ENCODE data around the gene SLC6A9. TPM values are rescaled to one million over a fixed set of nuclear protein-coding genes. Genes with fewer than 3 reads are reported as not detected.

Gene SLC6A9
- total RNA-seq, 1 donor from 2014 or later: 24.3 TPM

DNA sequence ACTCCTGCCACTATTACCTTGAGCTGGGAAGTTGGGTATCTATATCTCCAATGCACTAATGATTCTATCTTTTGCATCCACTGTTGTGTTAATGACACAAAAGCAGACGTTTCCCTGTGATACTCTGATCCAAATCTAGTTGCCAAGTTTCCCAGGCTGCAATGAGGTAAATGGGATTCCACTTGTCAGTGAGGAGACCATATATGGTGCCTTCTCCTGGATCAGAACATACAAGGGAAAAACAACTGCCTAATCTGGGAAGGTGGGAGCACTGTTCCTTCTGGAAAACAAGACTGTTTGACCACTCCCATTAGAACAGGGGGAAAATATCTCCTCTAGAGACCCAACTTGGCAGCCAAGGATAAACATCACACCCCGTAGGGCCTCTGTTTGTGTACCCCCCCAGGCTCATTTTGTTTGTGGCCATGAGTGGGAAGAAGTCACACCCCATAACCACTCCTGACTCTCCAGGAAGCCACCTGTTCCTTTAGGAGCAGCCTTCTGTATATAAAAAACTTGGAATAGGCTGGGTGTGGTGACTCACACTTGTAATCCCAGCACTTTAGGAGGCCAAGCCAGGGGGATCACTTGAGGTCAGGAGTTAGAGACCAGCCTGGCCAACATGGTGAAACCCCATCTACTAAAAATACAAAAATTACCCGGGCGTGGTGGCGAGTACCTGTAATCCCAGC is 28.5 kb upstream of the SLC6A9 start:
- Histone ChIP-seq H3K36me3 (no peaks in the 10 kb centered on the region), H3K4me3 (no peak overlapping the region), H3K27me3 (no peaks in the 10 kb centered on the region), H3K9me3 (no peaks in the 10 kb centered on the region), H3K4me1 (peaks cover 8% of the 10 kb centered on the region), H3K27ac (no peak overlapping the region)
- intact Hi-C loops (cut with DNase I): no loop called here
- DNase-seq (ENCODE audit: extremely low spot score in 2 of 2): no peak
- TF ChIP-seq POLR2AphosphoS5 (IDR thresholded peaks at IDR 0.05; ENCODE audit: insufficient read depth in 1 of 2, low read depth in 1 of 2) (no peak), POLR2A (IDR thresholded peaks at IDR 0.05) (no peak)
- TF ChIP-seq, protein P1, sequence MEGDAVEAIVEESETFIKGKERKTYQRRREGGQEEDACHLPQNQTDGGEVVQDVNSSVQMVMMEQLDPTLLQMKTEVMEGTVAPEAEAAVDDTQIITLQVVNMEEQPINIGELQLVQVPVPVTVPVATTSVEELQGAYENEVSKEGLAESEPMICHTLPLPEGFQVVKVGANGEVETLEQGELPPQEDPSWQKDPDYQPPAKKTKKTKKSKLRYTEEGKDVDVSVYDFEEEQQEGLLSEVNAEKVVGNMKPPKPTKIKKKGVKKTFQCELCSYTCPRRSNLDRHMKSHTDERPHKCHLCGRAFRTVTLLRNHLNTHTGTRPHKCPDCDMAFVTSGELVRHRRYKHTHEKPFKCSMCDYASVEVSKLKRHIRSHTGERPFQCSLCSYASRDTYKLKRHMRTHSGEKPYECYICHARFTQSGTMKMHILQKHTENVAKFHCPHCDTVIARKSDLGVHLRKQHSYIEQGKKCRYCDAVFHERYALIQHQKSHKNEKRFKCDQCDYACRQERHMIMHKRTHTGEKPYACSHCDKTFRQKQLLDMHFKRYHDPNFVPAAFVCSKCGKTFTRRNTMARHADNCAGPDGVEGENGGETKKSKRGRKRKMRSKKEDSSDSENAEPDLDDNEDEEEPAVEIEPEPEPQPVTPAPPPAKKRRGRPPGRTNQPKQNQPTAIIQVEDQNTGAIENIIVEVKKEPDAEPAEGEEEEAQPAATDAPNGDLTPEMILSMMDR (IDR thresholded peaks at IDR 0.05): no peak

GRCh38 chr1:44059212-44059611 is 27.9 kb upstream of the SLC6A9 start:
- Histone ChIP-seq H3K27ac (no peak overlapping the region), H3K9me3 (no peaks in the 10 kb centered on the region), H3K4me3 (no peak overlapping the region), H3K27me3 (no peaks in the 10 kb centered on the region), H3K36me3 (no peaks in the 10 kb centered on the region), H3K4me1 (peaks cover 8% of the 10 kb centered on the region)
- DNase-seq (ENCODE audit: extremely low spot score in 2 of 2): no peak
- TF ChIP-seq POLR2AphosphoS5 (IDR thresholded peaks at IDR 0.05; ENCODE audit: insufficient read depth in 1 of 2, low read depth in 1 of 2) (no peak), POLR2A (IDR thresholded peaks at IDR 0.05) (no peak)
- TF ChIP-seq, protein P1 (IDR thresholded peaks at IDR 0.05): no peak
- intact Hi-C loops (cut with DNase I): no loop called here

DNA sequence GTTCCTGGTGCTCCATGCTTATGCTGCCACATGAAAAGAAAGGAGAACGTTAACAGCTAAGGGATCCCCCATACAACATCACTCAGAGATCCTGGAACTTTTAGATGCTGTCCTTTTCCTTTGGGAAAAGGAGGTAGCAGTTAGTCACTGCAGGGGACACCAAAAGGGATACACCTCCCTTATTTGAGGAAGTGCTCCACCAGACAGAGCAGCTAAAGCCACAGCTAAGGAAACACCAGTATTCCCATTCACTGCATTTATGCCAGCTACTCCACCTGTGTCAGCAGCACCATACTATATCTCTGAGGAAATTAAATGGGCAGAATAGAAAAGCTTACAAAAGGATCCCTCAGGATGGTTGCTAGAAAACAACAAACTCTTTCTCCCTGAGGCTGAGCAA is 26.0 kb upstream of the SLC6A9 start:
- intact Hi-C loops (cut with DNase I): no loop called here
- no peak overlapping the region for H3K27ac ChIP-seq
- no peaks in the 10 kb centered on the region for H3K9me3 ChIP-seq

GRCh38 chr1:44053394-44053793 is 22.1 kb upstream of the SLC6A9 start:
- Histone ChIP-seq H3K27me3 (no peaks in the 10 kb centered on the region), H3K36me3 (no peaks in the 10 kb centered on the region), H3K4me1 (no peaks in the 10 kb centered on the region), H3K27ac (no peak overlapping the region), H3K4me3 (no peak overlapping the region), H3K9me3 (no peaks in the 10 kb centered on the region)
- no peak for DNase-seq (ENCODE audit: extremely low spot score in 2 of 2)
- TF ChIP-seq POLR2A (IDR thresholded peaks at IDR 0.05) (no peak), POLR2AphosphoS5 (IDR thresholded peaks at IDR 0.05; ENCODE audit: insufficient read depth in 1 of 2, low read depth in 1 of 2) (no peak)
- TF ChIP-seq, protein P1 (IDR thresholded peaks at IDR 0.05): no peak
- intact Hi-C loops (cut with DNase I): no loop called here

More for the DNA sequence above, 26.0 kb upstream of the SLC6A9 start:
- no peaks in the 10 kb centered on the region for H3K36me3 ChIP-seq
- H3K4me1 ChIP-seq: peaks cover 8% of the 10 kb centered on the region
- no peak overlapping the region for H3K4me3 ChIP-seq
- DNase-seq (ENCODE audit: extremely low spot score in 2 of 2): no peak
- H3K27me3 ChIP-seq: no peaks in the 10 kb centered on the region
- TF ChIP-seq POLR2AphosphoS5 (IDR thresholded peaks at IDR 0.05; ENCODE audit: insufficient read depth in 1 of 2, low read depth in 1 of 2): no peak
- TF ChIP-seq, protein P1 (IDR thresholded peaks at IDR 0.05): no peak
- TF ChIP-seq POLR2A (IDR thresholded peaks at IDR 0.05): no peak

- Histone ChIP-seq H3K36me3 (no peaks in the 10 kb centered on the region), H3K27ac (no peak overlapping the region), H3K4me3 (no peak overlapping the region), H3K4me1 (no peaks in the 10 kb centered on the region), H3K9me3 (no peaks in the 10 kb centered on the region), H3K27me3 (no peaks in the 10 kb centered on the region)
- DNase-seq (ENCODE audit: extremely low spot score in 2 of 2): no peak
- intact Hi-C loops (cut with DNase I): no loop called here
- TF ChIP-seq POLR2A (IDR thresholded peaks at IDR 0.05) (no peak), POLR2AphosphoS5 (IDR thresholded peaks at IDR 0.05; ENCODE audit: insufficient read depth in 1 of 2, low read depth in 1 of 2) (no peak)
- TF ChIP-seq, protein P1 (IDR thresholded peaks at IDR 0.05): no peak
Observed at GRCh38 chr1:44050261-44050660, 19.0 kb upstream of the SLC6A9 start.
